ENCODE data around the gene KRT36.

GRCh38 chr17:41467561-41467960 is 22.1 kb downstream of the KRT36 start:
- TF ChIP-seq CTCF (IDR thresholded peaks at IDR 0.05) (no peak), POLR2A (IDR thresholded peaks at IDR 0.05) (no peak)

Measured in adrenal gland (tissue), 5 donors.